OCI-LY7 (cell line): ENCODE measurements around the gene MISP. TPM values are rescaled to one million over a fixed set of nuclear protein-coding genes. Genes with fewer than 3 reads are reported as not detected.
A peak's percentile ranks its signal among the peaks of the same experiment; 100 is the strongest.
"Not testable (repeated sequence)": the region's sequence is repeated elsewhere in the genome, so short reads cannot be mapped to it uniquely, and the experiment has no call there.

Experiments
- BruUV-seq: library from RNA; stranded (reverse); fragments of 400-500 nt; replicated peaks from 2 replicates; lab custom pipeline; 2021; lab: Mats Ljungman, UMichigan
- CTCF ChIA-PET: fragments of 300-600 bp; sonication (Branson Sonifier 250); formaldehyde crosslinking; loops from one replicate; lab custom pipeline; 2022; ENCODE audit warnings: antibody characterized with exemption; ENCODE audit not compliant: unreplicated experiment; lab: Charles Lee
- POLR2A ChIA-PET: fragments of 300-600 bp; sonication (Branson Sonifier 250); formaldehyde crosslinking; loops from one replicate; lab custom pipeline; 2022; ENCODE audit warnings: antibody characterized with exemption; lab: Charles Lee
- DNase-seq: peaks from one replicate; pipeline ENCODE4 v3.0.0-alpha.2; 2015; ENCODE audit warnings: low spot score
- H2AFZ ChIP-seq: fragments of 200-600 bp; sonication (generic), shearing (Covaris generic); 2 replicates; pipeline ENCODE4 v1.6.1; 2014; ENCODE audit warnings: mild to moderate bottlenecking, antibody characterized with exemption, low read length, moderate library complexity
- H3K27ac ChIP-seq: fragments of 200-600 bp; sonication (generic); 2 replicates; pipeline ENCODE4 v1.5.1; 2014; ENCODE audit warnings: mixed run types, low read depth, mild to moderate bottlenecking, moderate library complexity, low read length, inconsistent platforms; ENCODE audit not compliant: poor library complexity, severe bottlenecking
- H3K36me3 ChIP-seq: fragments of 200-600 bp; sonication (generic); 2 replicates; pipeline ENCODE4 v1.6.1; 2014; ENCODE audit warnings: mild to moderate bottlenecking, antibody characterized with exemption, low read length, moderate library complexity, mixed read lengths; ENCODE audit not compliant: insufficient read depth
- H3K4me1 ChIP-seq: fragments of 200-600 bp; sonication (generic); 2 replicates; pipeline ENCODE4 v1.5.1; 2014; ENCODE audit warnings: mild to moderate bottlenecking, low read length; ENCODE audit not compliant: insufficient read depth, poor library complexity, severe bottlenecking
- H3K4me2 ChIP-seq: fragments of 200-600 bp; sonication (generic); 2 replicates; pipeline ENCODE4 v1.6.1; 2014; ENCODE audit warnings: mild to moderate bottlenecking, low read length
- H3K4me3 ChIP-seq: fragments of 200-600 bp; sonication (generic); 2 replicates; pipeline ENCODE4 v1.5.1; 2014; ENCODE audit warnings: mild to moderate bottlenecking, low read depth, low read length; ENCODE audit not compliant: poor library complexity, severe bottlenecking
- H3K79me2 ChIP-seq: fragments of 200-600 bp; sonication (generic); 2 replicates; pipeline ENCODE4 v1.6.1; 2016; ENCODE audit warnings: low read depth, mild to moderate bottlenecking, low read length, moderate library complexity, mixed read lengths; ENCODE audit not compliant: insufficient read depth
- H3K9me2 ChIP-seq: fragments of 200-600 bp; sonication (generic); 2 replicates; pipeline ENCODE4 v1.6.1; 2016; ENCODE audit warnings: mild to moderate bottlenecking, low read length, mixed read lengths; ENCODE audit not compliant: insufficient read depth
- H3K9me3 ChIP-seq: fragments of 200-600 bp; sonication (generic); 2 replicates; pipeline ENCODE4 v1.6.1; 2014; ENCODE audit warnings: mild to moderate bottlenecking, mixed run types, low read length, mixed read lengths
- H4K20me1 ChIP-seq: fragments of 200-600 bp; sonication (generic); 2 replicates; pipeline ENCODE4 v1.6.1; 2014; ENCODE audit warnings: mild to moderate bottlenecking, antibody characterized with exemption, low read length, moderate library complexity, mixed read lengths; ENCODE audit not compliant: insufficient read depth
- CTCF ChIP-seq: fragments of 200-600 bp; sonication (generic); conservative IDR thresholded peaks from 2 replicates; pipeline ENCODE4 v1.5.1; 2014; ENCODE audit warnings: mild to moderate bottlenecking, antibody characterized with exemption, low read length, moderate library complexity, mixed read lengths
- EZH2phosphoT487 ChIP-seq: fragments of 200-600 bp; sonication (generic); IDR thresholded peaks from 2 replicates; pipeline ENCODE4 v1.6.1; 2018; ENCODE audit warnings: low read depth, borderline replicate concordance, mild to moderate bottlenecking, mixed run types, antibody characterized with exemption, low read length, moderate library complexity, mixed read lengths
- intact Hi-C: fragments of 100-400 bp; cut with micrococcal nuclease; formaldehyde crosslinking; loops from one replicate; pipeline ENCODE4 v1.10.0; 2022; ENCODE audit not compliant: unreplicated experiment
- total RNA-seq, 2 experiments: library from RNA; depleted of rRNA in 1 of 2; stranded (reverse); fragments of >200 nt in 1 of 2; shearing (Covaris generic) in 1 of 2; gene quantifications; 2 replicates each; pipeline ENCODE4 v1.2.3, GENCODE V29; 2014 to 2022

The MISP gene
- total RNA-seq, 2 experiments from 2014 or later: 0.23 TPM; not detected in 1

- Histone ChIP-seq H3K9me2 (no peaks in the 10 kb centered on the region), H3K27ac (no peak overlapping the region), H3K4me3 (no peak overlapping the region), H2AFZ (no peak overlapping the region), H3K4me2 (no peak overlapping the region), H3K79me2 (no peaks in the 10 kb centered on the region), H3K4me1 (no peaks in the 10 kb centered on the region), H3K36me3 (no peaks in the 10 kb centered on the region), H3K9me3 (no peaks in the 10 kb centered on the region), H4K20me1 (no peaks in the 10 kb centered on the region)
- no TSS peak for BruUV-seq
- POLR2A ChIA-PET: no interaction called here
- TF ChIP-seq EZH2phosphoT487 (no peak), CTCF (no peak)
- CTCF ChIA-PET: no interaction called here
- intact Hi-C loops: no loop called here
- no peak for DNase-seq
Observed at GRCh38 chr19:739998-740715, 10.8 kb upstream of the MISP start.

DNA sequence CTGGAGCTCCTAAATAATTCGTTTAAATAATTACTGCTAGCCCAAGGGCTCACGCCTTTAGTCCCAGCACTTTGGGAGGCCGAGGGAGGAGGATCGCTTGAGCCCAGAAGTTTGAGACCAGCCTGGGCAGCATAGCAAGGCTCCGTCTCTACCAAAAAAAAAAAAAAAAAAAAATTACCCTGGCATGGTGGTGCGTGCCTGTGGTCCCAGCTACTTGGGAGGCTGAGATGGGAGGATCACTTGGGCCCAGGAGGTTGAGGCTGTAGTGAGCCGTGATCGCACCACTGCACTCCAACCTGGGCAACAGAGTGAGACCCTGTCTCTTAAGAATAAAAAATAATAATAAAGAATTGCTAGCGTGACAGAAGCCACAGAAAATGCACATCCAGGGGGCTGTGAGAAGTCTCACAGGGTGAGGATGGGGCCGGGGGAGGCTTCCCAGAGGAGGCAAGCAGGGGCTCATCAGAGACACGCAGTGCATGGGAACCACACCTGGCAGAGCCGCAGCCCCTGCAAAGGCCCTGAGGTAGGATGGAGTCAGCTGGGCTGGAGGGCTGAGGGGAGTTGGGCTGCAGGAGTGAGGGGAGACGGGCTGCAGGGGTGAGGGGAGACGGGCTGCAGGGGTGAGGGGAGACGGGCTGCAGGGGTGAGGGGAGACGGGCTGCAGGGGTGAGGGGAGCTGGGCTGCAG, 10.0 kb upstream of the MISP start:
- CTCF ChIA-PET: interaction anchor here (0.7 kb wide), 1 partner anchor 840 kb away, joined by 4 read pairs; no protein-coding TSS in a partner anchor
- H3K9me2 ChIP-seq, H2AFZ ChIP-seq, POLR2A ChIA-PET, H4K20me1 ChIP-seq, H3K9me3 ChIP-seq, intact Hi-C loops, H3K4me1 ChIP-seq, DNase-seq, BruUV-seq, H3K27ac ChIP-seq, H3K4me3 ChIP-seq, H3K4me2 ChIP-seq, H3K36me3 ChIP-seq, H3K79me2 ChIP-seq: not testable (repeated sequence)

GRCh38 chr19:741506-742131, 9.3 kb upstream of the MISP start:
- Histone ChIP-seq H3K36me3 (no peaks in the 10 kb centered on the region), H3K9me3 (no peaks in the 10 kb centered on the region), H3K4me2 (no peak overlapping the region), H3K9me2 (no peaks in the 10 kb centered on the region), H4K20me1 (no peaks in the 10 kb centered on the region), H3K4me3 (no peak overlapping the region), H3K4me1 (no peaks in the 10 kb centered on the region), H3K79me2 (no peaks in the 10 kb centered on the region), H2AFZ (no peak overlapping the region), H3K27ac (no peak overlapping the region)
- CTCF ChIA-PET: interaction anchor here (0.7 kb wide), 1 partner anchor 840 kb away, joined by 4 read pairs; no protein-coding TSS in a partner anchor
- POLR2A ChIA-PET: no interaction called here
- TF ChIP-seq EZH2phosphoT487 (no peak), CTCF (peak; percentile 63)
- no TSS peak for BruUV-seq
- intact Hi-C loops: no loop called here
- peak; percentile 51 for DNase-seq
